SKM-1 treated with dmso at 0.1 percent for 144 hours (cell line): ENCODE measurements around the gene CH25H.

Experiments used
- DNase-seq: peaks from one replicate; lab custom pipeline; 2025; ENCODE audit not compliant: unreplicated experiment; lab: John Stamatoyannopoulos, UW

CH25H gene

GRCh38 chr10:89159761-89160160 lies 47.4 kb downstream of the CH25H start:
- DNase-seq = no peak

GRCh38 chr10:89159316-89159715 lies 47.8 kb downstream of the CH25H start:
- no peak for DNase-seq

- no peak for DNase-seq
These were observed 48.7 kb downstream of the CH25H start for GRCh38 chr10:89158446-89158845.

GRCh38 chr10:89156161-89156835 lies 50.8 kb downstream of the CH25H start:
- DNase-seq = no peak
